Subcutaneous adipose tissue (tissue), 4 donors: Measurements from ENCODE around the gene DUSP22. TPM values are rescaled to one million over a fixed set of nuclear protein-coding genes. Genes with fewer than 3 reads are reported as not detected.

Experiments
- CTCF ChIP-seq: fragments of 450-650 bp; IDR thresholded peaks from one replicate; pipeline ENCODE4 v1.5.1; 2016; ENCODE audit warnings: low read depth, mild to moderate bottlenecking, control low read depth, antibody characterized with exemption, moderate library complexity
- total RNA-seq, 4 donors: library from RNA; depleted of rRNA; stranded (reverse); fragments of >200 nt; gene quantifications; one replicate each; pipeline ENCODE4 v1.1.0, GENCODE V29; 2016

Gene DUSP22
- total RNA-seq, 4 donors from 2014 or later: 54.0 to 88.9 (median 64.9) TPM

DNA sequence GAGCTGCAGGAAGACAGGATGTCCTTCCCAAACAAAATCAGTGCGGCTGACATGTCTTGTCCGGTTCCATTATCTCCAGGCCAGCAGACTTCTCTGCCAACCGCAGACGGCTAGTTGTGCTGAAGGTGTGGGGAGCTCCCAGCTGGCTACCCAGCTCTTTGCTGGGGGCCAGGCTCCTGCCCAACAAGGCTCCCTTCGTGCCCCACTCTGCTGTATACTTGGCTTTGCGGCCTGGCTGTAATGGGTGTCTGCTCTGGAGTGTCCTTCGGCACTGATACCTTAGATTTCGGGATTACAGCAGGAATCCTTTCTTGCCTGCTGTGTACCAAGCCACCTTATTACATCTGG, 50.5 kb downstream of the DUSP22 start:
- no peak for TF ChIP-seq CTCF

- TF ChIP-seq CTCF: no peak
Observed at GRCh38 chr6:343226-343935, 51.1 kb downstream of the DUSP22 start.

DNA sequence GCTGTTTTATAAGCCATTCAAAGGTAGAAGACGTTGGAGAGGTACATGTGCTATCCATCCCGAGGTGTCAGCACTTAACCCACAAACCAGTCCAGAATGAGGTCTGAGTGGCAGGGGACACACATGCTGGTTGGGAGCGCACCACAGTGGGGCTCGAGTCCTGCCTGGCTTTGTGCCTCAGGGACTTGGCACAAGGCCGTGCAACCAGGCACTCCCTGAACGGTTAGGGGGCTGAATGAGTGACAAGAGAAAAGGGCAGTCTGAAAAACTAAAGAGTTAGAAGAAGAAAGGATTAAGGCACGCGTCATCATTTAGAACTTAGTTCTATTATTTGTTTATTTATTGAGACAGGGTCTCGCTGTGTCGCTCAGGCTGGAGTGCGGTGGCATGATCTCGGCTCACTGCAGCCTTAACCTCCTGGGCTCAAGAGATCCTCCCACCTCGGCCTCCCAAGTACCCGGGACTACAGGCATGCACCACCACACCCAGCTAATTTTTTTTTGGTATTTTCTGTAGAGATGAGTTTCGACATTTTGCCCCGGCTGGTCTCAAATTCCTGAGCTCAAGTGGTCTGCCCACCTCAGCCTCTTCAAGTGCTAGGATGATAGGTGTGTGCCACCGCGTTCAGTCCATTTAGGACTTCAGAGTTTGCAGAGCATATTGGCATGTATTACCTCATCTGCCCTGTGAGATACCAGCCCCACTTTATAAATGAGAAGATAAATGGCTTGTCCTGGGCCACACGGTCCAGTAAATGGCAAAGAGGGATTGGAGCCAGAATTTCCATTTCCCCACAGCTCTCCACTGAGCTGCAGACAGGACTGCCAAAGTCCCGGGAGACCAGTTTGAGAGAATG, 51.9 kb downstream of the DUSP22 start:
- TF ChIP-seq CTCF: no peak

DNA sequence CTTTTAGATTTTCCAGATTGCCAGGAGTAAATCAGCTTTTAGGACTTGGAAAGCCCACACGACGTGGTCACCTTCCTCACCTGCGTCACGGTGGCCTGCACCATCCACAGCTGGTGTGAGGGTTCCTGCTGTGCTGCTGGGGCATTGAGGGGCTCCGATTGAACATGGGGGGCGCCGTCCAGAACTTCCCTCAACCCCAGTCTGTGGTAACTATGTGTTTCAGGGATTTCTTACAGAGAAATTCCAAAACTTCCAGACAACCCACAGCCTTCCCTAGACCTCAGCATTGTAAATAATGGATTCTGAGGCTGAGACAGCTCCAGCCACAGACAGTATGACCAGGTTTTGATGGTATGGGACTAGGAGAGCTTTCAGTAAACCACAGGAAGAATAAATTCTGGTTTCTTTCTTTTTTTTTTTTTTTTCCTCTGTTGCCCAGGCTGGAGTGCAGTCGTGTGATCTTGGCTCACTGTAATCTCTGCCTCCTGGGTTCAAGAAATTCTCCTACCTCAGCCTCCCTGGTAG, 52.6 kb downstream of the DUSP22 start:
- TF ChIP-seq CTCF: no peak

DNA sequence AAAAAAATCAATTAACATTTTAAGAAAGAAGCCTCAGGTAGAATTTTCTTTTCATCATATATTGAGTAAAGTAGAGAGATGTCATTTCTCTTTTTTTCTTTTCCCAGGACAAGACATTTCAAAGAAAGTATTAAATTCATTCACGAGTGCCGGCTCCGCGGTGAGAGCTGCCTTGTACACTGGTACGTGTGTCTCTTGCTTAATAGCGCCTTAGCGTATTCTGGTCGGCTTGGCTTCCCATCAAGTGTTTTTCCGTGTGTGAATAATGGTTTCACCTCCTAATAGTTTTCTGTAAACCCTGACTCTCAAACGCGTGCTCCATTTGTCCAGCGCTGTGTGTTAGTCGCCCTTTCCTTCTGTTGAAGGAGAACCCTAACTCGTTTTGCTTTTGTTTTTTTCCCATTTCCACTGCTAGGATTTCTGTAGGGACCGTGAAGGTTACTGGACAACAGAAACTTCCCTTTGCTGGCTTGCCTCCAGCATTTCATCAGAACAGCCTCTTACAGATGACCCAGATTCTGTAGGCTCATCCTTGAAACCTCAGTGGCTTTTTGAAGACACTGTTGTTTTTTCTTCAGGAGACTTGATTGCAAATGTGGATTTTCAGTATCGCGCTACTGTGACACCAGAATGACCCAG, 53.6 kb downstream of the DUSP22 start:
- no peak for TF ChIP-seq CTCF

- no peak for TF ChIP-seq CTCF
Observed at GRCh38 chr6:346386-347030, 54.2 kb downstream of the DUSP22 start.
